HTERT RPE-1 (cell line): ENCODE measurements around the gene MCM3AP.

Experiments used
- in situ Hi-C: fragments of 300-500 bp; cut with MboI; formaldehyde crosslinking; loops from 4 replicates; pipeline ENCODE4 v1.14.3; 2020; ENCODE audit warnings: low sequenced_read_pairs

The MCM3AP gene

DNA sequence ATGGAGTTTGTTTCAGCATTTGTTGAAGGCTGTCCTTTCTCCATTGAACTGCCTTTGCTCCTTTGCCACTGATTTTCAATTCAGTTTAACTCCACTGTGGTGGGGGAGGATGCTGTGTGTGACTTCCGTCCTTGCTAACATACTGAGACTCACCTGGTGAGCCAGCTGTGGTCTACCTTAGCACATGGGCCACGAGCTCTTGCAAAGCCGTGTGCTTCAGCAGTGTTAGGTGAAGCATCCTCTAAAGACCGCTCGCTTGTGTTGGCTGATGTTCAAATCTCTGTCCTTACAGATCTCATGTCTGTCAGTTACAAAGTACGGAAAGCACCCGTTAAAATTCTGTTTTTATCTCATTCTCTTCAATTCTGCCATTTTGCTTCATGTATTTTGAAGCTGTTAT is 97.6 kb downstream of the MCM3AP start:
- in situ Hi-C loops, result no loop called here

DNA sequence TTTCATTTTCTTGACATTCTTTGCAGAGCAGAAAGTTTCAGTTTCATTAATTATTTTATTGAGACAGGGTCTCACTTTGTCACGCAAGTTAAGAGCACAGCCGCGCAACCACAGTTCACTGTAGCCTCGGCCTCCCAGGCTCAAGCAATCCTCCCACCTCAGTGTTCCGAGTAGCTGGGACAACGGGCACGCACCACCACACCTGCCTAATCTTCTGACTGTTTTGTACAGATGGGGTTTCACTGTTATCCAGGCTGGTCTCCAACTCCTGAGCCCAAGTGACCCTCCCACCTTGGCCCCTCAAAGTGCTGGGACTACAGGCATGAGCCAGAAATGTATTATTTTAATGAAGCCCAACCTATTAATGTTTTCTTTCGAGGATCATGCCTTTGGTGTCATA is 98.2 kb downstream of the MCM3AP start:
- in situ Hi-C loops, result no loop called here

DNA sequence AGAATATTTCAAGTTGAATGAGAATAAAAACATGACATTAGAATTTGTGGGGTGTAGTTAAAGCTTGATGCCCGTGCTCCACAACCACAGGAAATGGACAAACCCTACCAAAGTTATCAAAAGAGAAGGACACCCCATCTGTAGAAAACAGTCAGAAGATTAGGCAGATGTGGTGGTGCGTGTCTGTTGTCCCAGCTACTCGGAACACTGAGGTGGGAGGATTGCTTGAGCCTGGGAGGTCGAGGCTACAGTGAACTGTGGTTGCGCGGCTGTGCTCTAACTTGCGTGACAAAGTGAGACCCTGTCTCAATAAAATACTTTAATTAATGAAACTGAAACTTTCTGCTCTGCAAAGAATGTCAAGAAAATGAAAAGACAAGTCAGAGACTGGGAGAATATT is 99.7 kb downstream of the MCM3AP start:
- in situ Hi-C loops, result no loop called here
